Astrocyte (in vitro differentiated cells and primary cell): ENCODE data around the gene PML. TPM values are rescaled to one million over a fixed set of nuclear protein-coding genes. Genes with fewer than 3 reads are reported as not detected.

Experiments used
- DNase-seq: peaks from one replicate; pipeline ENCODE4 v3.0.0-alpha.2; 2010; ENCODE audit warnings: low read depth
- FAIRE-seq: peaks from 2 replicates; lab custom pipeline; 2011; peaks lifted over from hg19 to GRCh38; lab: Jason Lieb, UNC
- H2AFZ ChIP-seq: 2 replicates; pipeline ENCODE4 v1.6.0; 2012; ENCODE audit warnings: low read depth, low read length, inconsistent platforms
- H3K27ac ChIP-seq: 2 replicates; pipeline ENCODE4 v1.5.1; 2011; ENCODE audit warnings: low read depth, low read length, inconsistent platforms
- H3K27me3 ChIP-seq: 2 replicates; pipeline ENCODE4 v1.6.0; 2011; ENCODE audit warnings: low read length, inconsistent platforms; ENCODE audit not compliant: insufficient read depth
- H3K36me3 ChIP-seq: 2 replicates; pipeline ENCODE4 v1.5.1; 2011; ENCODE audit warnings: low read length, inconsistent platforms; ENCODE audit not compliant: insufficient read depth
- H3K4me1 ChIP-seq: 2 replicates; pipeline ENCODE4 v1.5.1; 2011; ENCODE audit warnings: low read length, inconsistent platforms; ENCODE audit not compliant: insufficient read depth
- H3K4me2 ChIP-seq: 2 replicates; pipeline ENCODE4 v1.6.0; 2012; ENCODE audit warnings: low read length, inconsistent platforms
- H3K4me3 ChIP-seq: 2 replicates; pipeline ENCODE4 v1.5.1; 2011; ENCODE audit warnings: low read depth, mild to moderate bottlenecking, low read length, inconsistent platforms; ENCODE audit not compliant: insufficient read depth
- H3K79me2 ChIP-seq: 2 replicates; pipeline ENCODE4 v1.6.0; 2012; ENCODE audit warnings: mild to moderate bottlenecking, low read length, inconsistent platforms; ENCODE audit not compliant: insufficient read depth
- H3K9ac ChIP-seq: 2 replicates; pipeline ENCODE4 v1.6.0; 2012; ENCODE audit warnings: mild to moderate bottlenecking, low read length, inconsistent platforms
- H3K9me3 ChIP-seq: 2 replicates; pipeline ENCODE4 v1.5.1; 2012; ENCODE audit warnings: low read depth, mild to moderate bottlenecking, low read length, inconsistent platforms; ENCODE audit not compliant: insufficient read depth
- H4K20me1 ChIP-seq: 2 replicates; pipeline ENCODE4 v1.6.0; 2012; ENCODE audit warnings: low read length, inconsistent platforms; ENCODE audit not compliant: insufficient read depth
- H3K27ac Mint-ChIP-seq: one replicate; pipeline ENCODE4 v1.8.0; 2021; ENCODE audit warnings: mild to moderate bottlenecking, mixed read lengths; ENCODE audit not compliant: unreplicated experiment
- H3K27me3 Mint-ChIP-seq: one replicate; pipeline ENCODE4 v1.8.0; 2021; ENCODE audit warnings: low read depth, mixed read lengths; ENCODE audit not compliant: unreplicated experiment
- H3K36me3 Mint-ChIP-seq: one replicate; pipeline ENCODE4 v1.8.0; 2021; ENCODE audit warnings: low read depth, mixed read lengths; ENCODE audit not compliant: unreplicated experiment
- H3K4me1 Mint-ChIP-seq: one replicate; pipeline ENCODE4 v1.8.0; 2021; ENCODE audit warnings: low read depth, mixed read lengths; ENCODE audit not compliant: unreplicated experiment
- H3K4me3 Mint-ChIP-seq: one replicate; pipeline ENCODE4 v1.8.0; 2021; ENCODE audit warnings: mild to moderate bottlenecking, moderate library complexity, mixed read lengths; ENCODE audit not compliant: unreplicated experiment
- H3K9me3 Mint-ChIP-seq: one replicate; pipeline ENCODE4 v1.8.0; 2021; ENCODE audit warnings: mild to moderate bottlenecking, mixed read lengths; ENCODE audit not compliant: unreplicated experiment
- CTCF ChIP-seq: IDR thresholded peaks from 2 replicates; pipeline ENCODE4 v1.5.1; 2011; ENCODE audit warnings: low read depth, mild to moderate bottlenecking, inconsistent platforms, low read length, moderate library complexity; ENCODE audit not compliant: insufficient read depth
- EZH2 ChIP-seq: IDR thresholded peaks from 2 replicates; pipeline ENCODE4 v1.6.1; 2012; ENCODE audit warnings: mild to moderate bottlenecking, low read length, inconsistent platforms; ENCODE audit not compliant: insufficient read depth
- total RNA-seq: library from RNA; stranded (reverse); gene quantifications from 2 replicates; pipeline ENCODE4 v1.2.1, GENCODE V29; 2021

The PML gene
- total RNA-seq, 1 donor from 2014 or later: 116 TPM

- Histone ChIP-seq H3K4me3 (no peak overlapping the region), H4K20me1 (peaks cover 2% of the 10 kb centered on the region), H3K79me2 (no peaks in the 10 kb centered on the region), H3K9ac (no peak overlapping the region), H2AFZ (no peak overlapping the region), H3K27me3 (no peaks in the 10 kb centered on the region), H3K36me3 (peaks cover 12% of the 10 kb centered on the region), H3K4me2 (no peak overlapping the region), H3K9me3 (no peaks in the 10 kb centered on the region), H3K27ac (no peak overlapping the region), H3K4me1 (peaks cover 47% of the 10 kb centered on the region)
- Mint-ChIP-seq H3K27me3 (peaks cover 2% of the 10 kb centered on the region), H3K4me3 (no peak overlapping the region), H3K27ac (no peak overlapping the region), H3K36me3 (peaks cover 9% of the 10 kb centered on the region), H3K9me3 (no peaks in the 10 kb centered on the region), H3K4me1 (peaks cover 58% of the 10 kb centered on the region)
- FAIRE-seq: no peak
- no peak for DNase-seq
- no peak for TF ChIP-seq EZH2
- TF ChIP-seq CTCF: no peak
Observed at GRCh38 chr15:73955326-73955725, 39.2 kb upstream of the PML start.

GRCh38 chr15:73955861-73956742 is 38.4 kb upstream of the PML start:
- Mint-ChIP-seq H3K4me1 (peaks cover 53% of the 10 kb centered on the region), H3K9me3 (no peaks in the 10 kb centered on the region), H3K36me3 (peaks cover 6% of the 10 kb centered on the region), H3K4me3 (no peak overlapping the region), H3K27me3 (peaks cover 4% of the 10 kb centered on the region), H3K27ac (peak overlapping the region; percentile 84)
- H4K20me1 ChIP-seq: no peaks in the 10 kb centered on the region
- peak overlapping the region; percentile 76 for H3K27ac ChIP-seq
- TF ChIP-seq CTCF (no peak), EZH2 (no peak)
- H3K4me3 ChIP-seq: no peak overlapping the region
- H3K79me2 ChIP-seq: no peaks in the 10 kb centered on the region
- H3K9ac ChIP-seq: peak overlapping the region; percentile 40
- H3K27me3 ChIP-seq: no peaks in the 10 kb centered on the region
- FAIRE-seq: no peak
- H3K4me1 ChIP-seq: peaks cover 41% of the 10 kb centered on the region
- H3K36me3 ChIP-seq: peaks cover 12% of the 10 kb centered on the region
- peak overlapping the region; percentile 66 for H3K4me2 ChIP-seq
- no peak overlapping the region for H2AFZ ChIP-seq
- H3K9me3 ChIP-seq: no peaks in the 10 kb centered on the region
- no peak for DNase-seq

GRCh38 chr15:73956743-73957135 is 37.8 kb upstream of the PML start:
- FAIRE-seq: peak; percentile 88
- H3K79me2 ChIP-seq: no peaks in the 10 kb centered on the region
- H3K27ac ChIP-seq: peak overlapping the region; percentile 76
- no peaks in the 10 kb centered on the region for H3K27me3 ChIP-seq
- peak overlapping the region; percentile 40 for H3K9ac ChIP-seq
- H3K9me3 ChIP-seq: no peaks in the 10 kb centered on the region
- peak; percentile 96 for DNase-seq
- peaks cover 12% of the 10 kb centered on the region for H3K36me3 ChIP-seq
- H3K4me3 ChIP-seq: no peak overlapping the region
- peaks cover 35% of the 10 kb centered on the region for H3K4me1 ChIP-seq
- Mint-ChIP-seq H3K9me3 (no peaks in the 10 kb centered on the region), H3K4me3 (no peak overlapping the region), H3K27ac (peak overlapping the region; percentile 84), H3K4me1 (peaks cover 49% of the 10 kb centered on the region), H3K36me3 (peaks cover 6% of the 10 kb centered on the region), H3K27me3 (peaks cover 4% of the 10 kb centered on the region)
- H3K4me2 ChIP-seq: peak overlapping the region; percentile 66
- no peak overlapping the region for H2AFZ ChIP-seq
- no peaks in the 10 kb centered on the region for H4K20me1 ChIP-seq
- TF ChIP-seq EZH2 (no peak), CTCF (no peak)
